GM12875 (cell line): ENCODE measurements around the gene PTPA.

Source experiments
- H3K4me3 ChIP-seq: one replicate; pipeline ENCODE4 v1.5.1; 2011; ENCODE audit warnings: low read depth, low read length, control low read depth
- CTCF ChIP-seq: IDR thresholded peaks from 2 replicates; pipeline ENCODE4 v1.5.1; 2011; ENCODE audit warnings: low read depth, mild to moderate bottlenecking, control low read depth, inconsistent platforms, low read length, moderate library complexity, borderline replicate concordance; ENCODE audit not compliant: insufficient read depth

The PTPA gene

GRCh38 chr9:129130791-129131190 lies 19.6 kb downstream of the PTPA start:
- H3K4me3 ChIP-seq: no peak overlapping the region
- no peak for TF ChIP-seq CTCF

DNA sequence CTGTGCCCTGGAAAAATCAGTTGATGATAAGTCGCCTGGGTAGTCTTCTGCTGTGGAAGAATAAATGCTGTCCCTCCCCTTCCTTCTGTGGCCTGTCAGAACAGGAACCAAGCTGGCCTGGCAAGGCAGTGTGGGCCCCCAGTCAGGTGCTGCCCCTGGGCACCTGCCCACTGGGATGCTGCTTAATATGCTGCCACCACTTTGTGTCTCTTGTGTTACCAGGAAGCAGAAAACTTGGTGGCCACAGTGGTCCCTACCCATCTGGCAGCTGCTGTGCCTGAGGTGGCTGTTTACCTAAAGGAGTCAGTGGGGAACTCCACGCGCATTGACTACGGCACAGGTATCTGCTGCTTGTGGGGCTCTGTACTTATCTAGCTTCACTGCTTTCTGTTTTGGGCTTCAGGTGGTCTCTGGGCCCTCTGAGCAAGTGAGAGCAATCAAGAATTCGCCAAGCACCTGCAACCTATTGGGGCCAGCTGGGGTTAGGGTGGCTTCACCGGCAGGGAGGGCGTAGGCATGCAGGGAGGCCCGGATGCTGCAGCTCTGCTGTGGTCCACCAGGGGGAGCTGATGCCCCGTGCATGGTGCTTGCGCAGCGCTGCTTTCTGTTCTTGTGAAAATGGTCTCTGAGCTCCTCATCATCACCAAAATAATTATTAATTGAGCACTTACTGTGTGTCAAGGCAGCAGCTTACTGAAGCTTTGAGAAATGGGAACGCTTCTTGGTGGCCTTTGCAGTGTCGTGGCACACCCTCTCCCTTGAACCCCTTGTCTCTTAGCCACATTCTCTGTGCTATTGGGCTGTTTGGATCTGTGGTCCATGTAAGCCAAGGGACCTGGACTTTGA lies 20.3 kb downstream of the PTPA start:
- no peak overlapping the region for H3K4me3 ChIP-seq
- TF ChIP-seq CTCF: peak; percentile 99

DNA sequence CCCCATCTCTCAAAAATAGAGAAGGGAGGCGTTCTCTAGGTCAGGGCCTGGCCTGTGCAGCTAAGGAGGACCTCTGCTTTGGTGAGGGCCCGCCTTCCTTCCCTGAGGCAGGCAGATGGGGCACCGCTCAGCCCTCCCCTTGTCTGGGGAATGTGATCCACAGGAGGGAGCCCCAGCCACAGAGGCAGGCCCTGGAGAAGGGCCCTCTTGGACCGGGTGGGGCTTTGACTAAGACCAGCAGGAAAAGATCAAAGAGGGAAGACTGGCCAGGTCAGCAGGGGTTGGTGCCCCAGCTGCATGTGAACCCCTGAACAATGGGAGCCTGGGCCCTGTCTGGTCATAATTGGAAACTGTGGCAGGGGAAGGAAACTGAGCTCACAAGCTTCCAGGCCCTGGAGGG lies 21.9 kb downstream of the PTPA start:
- no peak for TF ChIP-seq CTCF
- H3K4me3 ChIP-seq: no peak overlapping the region

GRCh38 chr9:129135476-129135875 lies 24.3 kb downstream of the PTPA start:
- H3K4me3 ChIP-seq: no peak overlapping the region
- no peak for TF ChIP-seq CTCF

- no peak overlapping the region for H3K4me3 ChIP-seq
- TF ChIP-seq CTCF: no peak
Measured at GRCh38 chr9:129136446-129137035, 25.3 kb downstream of the PTPA start.

GRCh38 chr9:129137292-129138143 lies 26.3 kb downstream of the PTPA start:
- TF ChIP-seq CTCF: no peak
- no peak overlapping the region for H3K4me3 ChIP-seq
